ENCODE measurements around the gene RTN4IP1. TPM values are rescaled to one million over a fixed set of nuclear protein-coding genes. Genes with fewer than 3 reads are reported as not detected.

The RTN4IP1 gene
- 15.5 TPM for polyA plus RNA-seq (2012; ENCODE audit: insufficient read depth, insufficient read length, low read depth)

DNA sequence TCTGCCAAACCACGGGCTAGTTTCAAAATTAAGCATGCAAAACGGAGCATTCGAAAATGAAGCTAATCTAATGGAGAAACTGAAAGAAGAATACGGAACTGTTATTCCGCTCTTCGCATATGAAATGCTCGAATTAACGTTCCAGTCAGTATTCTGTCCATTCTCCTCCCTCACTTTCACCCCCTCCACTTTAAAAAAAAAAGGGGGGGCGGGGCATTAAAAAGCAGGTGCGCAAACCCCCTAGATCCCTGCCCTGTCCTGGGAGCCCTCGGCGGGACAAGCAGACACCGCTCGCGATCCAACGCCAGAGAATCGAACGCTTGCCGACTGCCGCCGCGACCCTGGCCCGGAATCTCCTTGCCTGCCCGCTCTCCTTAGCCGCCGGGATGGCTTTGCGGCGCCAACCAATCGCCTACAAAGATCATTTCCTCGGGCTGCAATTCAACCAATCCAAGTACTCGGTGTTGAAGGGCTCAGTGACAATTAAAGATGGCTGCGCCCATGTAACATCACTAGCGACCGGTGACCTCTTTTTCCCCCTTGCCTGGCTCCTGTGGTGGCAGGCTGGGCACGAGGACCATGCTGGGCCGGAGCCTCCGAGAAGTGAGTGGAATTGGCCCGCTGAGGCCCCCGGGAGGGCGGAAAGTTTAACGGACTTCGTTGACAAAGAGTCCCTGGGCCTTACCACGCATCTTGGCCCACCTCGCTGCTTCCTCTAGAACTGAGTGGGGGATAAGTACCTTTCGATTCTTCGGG lies at the start of gene RTN4IP1, which contains the start of gene QRSL1:
RTN4IP1 (minus strand) TSS at position 396 of the 756 bp plus-strand sequence. CDS start 477 bp downstream, outside the sequence.
QRSL1 (plus strand) TSS at position 476 of the 756 bp plus-strand sequence; CDS start at position 580, 104 bp downstream.
- H3K27me3 ChIP-seq: no peaks in the 10 kb centered on the region
- peak; percentile 88 for DNase-seq
- H3K36me3 ChIP-seq: no peaks in the 10 kb centered on the region
- no peaks in the 10 kb centered on the region for H3K9me3 ChIP-seq
- TF ChIP-seq, protein P1, sequence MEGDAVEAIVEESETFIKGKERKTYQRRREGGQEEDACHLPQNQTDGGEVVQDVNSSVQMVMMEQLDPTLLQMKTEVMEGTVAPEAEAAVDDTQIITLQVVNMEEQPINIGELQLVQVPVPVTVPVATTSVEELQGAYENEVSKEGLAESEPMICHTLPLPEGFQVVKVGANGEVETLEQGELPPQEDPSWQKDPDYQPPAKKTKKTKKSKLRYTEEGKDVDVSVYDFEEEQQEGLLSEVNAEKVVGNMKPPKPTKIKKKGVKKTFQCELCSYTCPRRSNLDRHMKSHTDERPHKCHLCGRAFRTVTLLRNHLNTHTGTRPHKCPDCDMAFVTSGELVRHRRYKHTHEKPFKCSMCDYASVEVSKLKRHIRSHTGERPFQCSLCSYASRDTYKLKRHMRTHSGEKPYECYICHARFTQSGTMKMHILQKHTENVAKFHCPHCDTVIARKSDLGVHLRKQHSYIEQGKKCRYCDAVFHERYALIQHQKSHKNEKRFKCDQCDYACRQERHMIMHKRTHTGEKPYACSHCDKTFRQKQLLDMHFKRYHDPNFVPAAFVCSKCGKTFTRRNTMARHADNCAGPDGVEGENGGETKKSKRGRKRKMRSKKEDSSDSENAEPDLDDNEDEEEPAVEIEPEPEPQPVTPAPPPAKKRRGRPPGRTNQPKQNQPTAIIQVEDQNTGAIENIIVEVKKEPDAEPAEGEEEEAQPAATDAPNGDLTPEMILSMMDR (IDR thresholded peaks at IDR 0.05; ENCODE audit: low read depth, low read length): no peak
- no peaks in the 10 kb centered on the region; the same call in 1 of the 2 replicates for H3K4me1 ChIP-seq
- H3K4me3 ChIP-seq (ENCODE audit: low read depth, low read length): peak within 1 kb of the TSS; percentile 93

DNA sequence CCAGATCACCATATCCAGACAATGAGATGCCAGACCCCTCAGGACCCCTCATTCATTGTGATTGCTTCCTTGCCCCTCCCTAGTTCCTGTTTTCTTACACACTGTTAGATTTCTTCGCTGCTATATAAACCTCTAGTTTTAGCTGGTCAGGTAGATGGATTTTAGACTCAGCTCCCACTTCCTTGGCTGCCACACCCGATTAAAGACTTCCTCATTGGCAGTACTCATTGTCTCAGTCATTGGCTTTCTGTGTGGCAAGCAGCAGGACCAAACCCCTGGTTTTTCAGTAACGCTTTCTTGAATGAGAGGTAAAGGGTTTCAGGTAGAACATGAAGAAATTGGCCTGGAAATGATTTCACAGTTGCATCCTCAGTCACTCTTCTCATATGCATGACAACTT lies 48.0 kb upstream of the RTN4IP1 start:
- TF ChIP-seq, protein P1 (IDR thresholded peaks at IDR 0.05; ENCODE audit: low read depth, low read length): no peak
- Histone ChIP-seq H3K4me1 (no peaks in the 10 kb centered on the region), H3K27me3 (no peaks in the 10 kb centered on the region; the same call in 1 of the 2 replicates), H3K4me3 (ENCODE audit: low read depth, low read length) (no peak overlapping the region), H3K9me3 (no peaks in the 10 kb centered on the region), H3K36me3 (no peaks in the 10 kb centered on the region)
- no peak for DNase-seq

GRCh38 chr6:106674541-106675229 lies 45.4 kb upstream of the RTN4IP1 start:
- TF ChIP-seq, protein P1 (IDR thresholded peaks at IDR 0.05; ENCODE audit: low read depth, low read length): no peak
- Histone ChIP-seq H3K9me3 (no peaks in the 10 kb centered on the region), H3K27me3 (no peaks in the 10 kb centered on the region; the same call in 1 of the 2 replicates), H3K4me1 (no peaks in the 10 kb centered on the region), H3K36me3 (no peaks in the 10 kb centered on the region), H3K4me3 (ENCODE audit: low read depth, low read length) (no peak overlapping the region)
- no peak for DNase-seq

DNA sequence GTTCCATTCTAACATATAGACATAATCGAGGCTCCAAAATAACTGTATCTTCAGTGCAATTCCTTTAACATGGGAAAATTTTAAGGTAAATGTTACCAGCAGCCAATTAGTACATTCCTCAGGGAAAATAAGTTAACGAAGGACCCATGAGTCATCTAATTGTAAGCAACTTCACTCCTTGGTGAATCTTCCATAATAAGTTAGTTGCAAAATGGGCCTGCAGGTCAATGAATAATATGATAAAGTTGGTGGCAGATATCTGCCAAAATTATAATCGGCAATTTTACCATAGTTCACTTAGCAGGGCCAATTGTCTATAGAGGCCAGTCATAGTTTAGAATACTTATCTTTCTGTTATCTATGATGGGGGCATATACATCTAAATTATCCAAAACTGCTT lies 42.4 kb upstream of the RTN4IP1 start:
- no peaks in the 10 kb centered on the region for H3K36me3 ChIP-seq
- DNase-seq: no peak
- no peak overlapping the region for H3K4me3 ChIP-seq (ENCODE audit: low read depth, low read length)
- no peaks in the 10 kb centered on the region; the same call in 1 of the 2 replicates for H3K9me3 ChIP-seq
- H3K4me1 ChIP-seq: no peaks in the 10 kb centered on the region
- TF ChIP-seq, protein P1 (IDR thresholded peaks at IDR 0.05; ENCODE audit: low read depth, low read length): no peak
- H3K27me3 ChIP-seq: no peaks in the 10 kb centered on the region

DNA sequence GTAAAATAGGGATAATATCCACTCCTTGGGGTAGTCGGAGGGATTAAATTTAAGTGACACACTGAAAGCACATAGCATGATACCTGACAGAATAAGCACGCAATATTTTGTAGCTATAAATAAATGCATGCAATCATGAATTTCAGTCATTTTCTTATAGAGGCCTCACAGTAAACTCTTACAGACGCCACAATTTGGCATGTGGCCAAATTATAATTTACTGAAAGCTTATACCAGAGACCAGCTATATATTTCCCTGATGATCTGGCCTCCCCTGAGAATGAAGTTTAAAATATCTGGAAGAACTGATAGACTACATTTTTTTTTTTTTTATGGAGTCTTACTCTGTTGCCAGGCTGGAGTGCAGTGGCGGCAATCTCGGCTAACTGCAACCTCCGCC lies 40.9 kb upstream of the RTN4IP1 start:
- H3K9me3 ChIP-seq: no peaks in the 10 kb centered on the region; the same call in 1 of the 2 replicates
- DNase-seq: no peak
- no peaks in the 10 kb centered on the region for H3K4me1 ChIP-seq

More for the DNA sequence above, 40.9 kb upstream of the RTN4IP1 start:
- TF ChIP-seq, protein P1 (IDR thresholded peaks at IDR 0.05; ENCODE audit: low read depth, low read length): no peak
- Histone ChIP-seq H3K4me3 (ENCODE audit: low read depth, low read length) (no peak overlapping the region), H3K27me3 (no peaks in the 10 kb centered on the region), H3K36me3 (peaks cover 5% of the 10 kb centered on the region)

Measured in BE2C (cell line).